Spleen (tissue), 7 donors: Measurements from ENCODE around the gene USP34.

Experiments used
- CTCF ChIP-seq, 11 experiments: fragments of 200-600 bp in 7 of 11; fragments of 450-650 bp in 4 of 11; sonication (generic) in 4 of 11; IDR thresholded peaks in 8 of 11; conservative IDR thresholded peaks in 3 of 11; 1 replicate in 7 of 11; 2 replicates in 4 of 11; pipeline versions ENCODE4 v1.4.0 to v1.8.0; 2016 to 2021; ENCODE audit warnings: antibody characterized with exemption in 11 of 11, inconsistent platforms in 4 of 11, mild to moderate bottlenecking in 1 of 11
- POLR2AphosphoS5 ChIP-seq, 3 donors: sonication (generic); formaldehyde crosslinking; IDR thresholded peaks; one replicate each; pipeline ENCODE4 v1.5.1; 2017; ENCODE audit warnings: antibody characterized with exemption in 3 of 3
- donor health status: DM: no; HTN: no; CAD: no; lungs with moderate emphysema.
- donor health status: DM: no; HTN: no; CAD: no.
- donor health status: DM: no; HTN: no; CAD: no.

- TF ChIP-seq CTCF (IDR thresholded peaks at IDR 0.05 in 8 of 11, conservative IDR thresholded peaks at IDR 0.05 in 3 of 11): no peak
- TF ChIP-seq POLR2AphosphoS5 (IDR thresholded peaks at IDR 0.05): no peak
Observed at GRCh38 chr2:61233581-61233980, 237.3 kb downstream of the USP34 start.
